GM18520 (cell line): ENCODE results near the gene DUSP22.
"Not testable (repeated sequence)": the region's sequence is repeated elsewhere in the genome, so short reads cannot be mapped to it uniquely, and the experiment has no call there.

ENCODE experiments used
- ATAC-seq: cut with Tn5 transposase; IDR thresholded peaks from one replicate; pipeline ENCODE4 v1.9.1; 2021; ENCODE audit not compliant: unreplicated experiment

DUSP22 gene

DNA sequence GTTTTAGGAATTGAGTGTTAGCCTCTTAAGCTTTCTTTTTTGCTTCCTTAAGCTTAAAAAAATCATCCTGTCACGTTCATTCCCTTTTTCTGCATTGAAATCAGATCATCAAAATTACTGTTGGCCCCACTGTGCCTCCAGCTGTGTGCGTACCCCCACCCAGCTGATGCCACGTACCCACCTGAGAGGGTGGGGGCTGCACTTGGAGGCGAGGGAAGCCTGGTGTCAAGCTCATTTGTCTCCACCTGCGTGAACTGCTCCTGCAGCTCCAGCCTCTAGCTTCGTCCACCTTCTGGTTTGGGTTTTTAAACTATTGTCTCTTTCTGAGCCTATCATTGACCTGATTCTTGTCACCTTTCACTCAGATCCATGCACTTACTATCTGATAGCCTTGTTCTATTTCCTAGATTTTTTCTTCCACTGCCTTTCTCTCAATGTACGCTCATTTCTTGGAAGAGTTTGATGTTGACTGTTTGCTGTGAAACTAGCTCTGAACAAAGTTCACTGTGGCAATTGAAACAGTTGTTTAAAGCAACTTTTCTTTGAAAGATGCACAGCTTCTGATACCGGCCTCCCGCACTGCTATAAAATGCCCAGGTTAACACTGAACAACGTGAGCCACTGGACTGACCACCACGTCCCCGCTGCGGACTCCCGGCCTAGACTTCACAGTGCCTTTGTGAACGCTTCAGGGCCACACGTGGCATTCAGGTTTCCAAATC, 69.3 kb downstream of the DUSP22 start:
- ATAC-seq, result no peak

DNA sequence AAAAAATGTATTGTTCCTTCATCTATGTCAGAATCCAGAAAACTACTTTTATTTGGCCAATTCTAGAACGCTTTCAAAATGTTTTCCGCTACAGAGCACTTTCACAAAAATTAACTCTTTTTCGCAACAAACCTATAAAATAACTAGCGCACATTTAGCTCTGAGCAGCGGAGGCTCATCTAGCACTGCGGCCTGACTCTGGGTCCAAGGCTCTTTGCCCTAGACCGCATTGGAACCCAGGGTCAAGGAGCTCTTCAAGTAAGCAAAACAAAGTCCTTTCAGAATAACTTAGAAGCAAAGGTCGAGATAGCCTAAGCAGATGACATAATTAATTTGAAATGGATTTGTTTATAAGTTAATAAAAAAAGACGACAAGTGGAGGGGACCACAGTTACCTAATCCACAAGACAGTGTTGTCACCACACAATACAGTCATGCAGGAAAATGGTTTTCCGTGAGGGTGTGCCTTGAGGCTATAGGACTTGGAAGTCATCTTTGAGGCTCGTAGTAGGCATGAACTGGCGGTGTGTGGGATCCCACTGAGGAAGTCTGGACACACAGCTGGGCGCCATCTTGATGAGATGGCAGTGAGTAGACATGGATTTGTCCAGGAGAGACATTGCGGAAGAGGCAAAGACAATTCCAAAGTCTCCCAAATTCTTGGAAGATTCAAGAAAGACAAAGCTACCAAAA, 70.1 kb downstream of the DUSP22 start:
- no peak for ATAC-seq

DNA sequence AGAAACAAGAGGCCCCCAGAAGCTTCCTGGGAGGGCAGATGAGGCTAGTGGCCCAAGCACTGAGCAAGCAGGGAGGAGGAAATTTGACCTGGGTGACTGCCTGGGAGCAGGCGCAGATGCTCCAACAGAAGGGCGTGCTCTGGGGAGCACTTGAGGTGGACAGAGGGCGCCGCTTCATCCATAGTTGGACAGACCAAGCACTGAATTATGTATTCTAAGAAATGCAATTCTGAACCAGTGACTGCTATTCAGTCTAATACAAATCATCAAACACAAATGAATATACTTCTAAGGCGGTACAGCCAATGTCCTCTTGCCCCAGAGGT, 70.6 kb downstream of the DUSP22 start:
- ATAC-seq, result no peak

DNA sequence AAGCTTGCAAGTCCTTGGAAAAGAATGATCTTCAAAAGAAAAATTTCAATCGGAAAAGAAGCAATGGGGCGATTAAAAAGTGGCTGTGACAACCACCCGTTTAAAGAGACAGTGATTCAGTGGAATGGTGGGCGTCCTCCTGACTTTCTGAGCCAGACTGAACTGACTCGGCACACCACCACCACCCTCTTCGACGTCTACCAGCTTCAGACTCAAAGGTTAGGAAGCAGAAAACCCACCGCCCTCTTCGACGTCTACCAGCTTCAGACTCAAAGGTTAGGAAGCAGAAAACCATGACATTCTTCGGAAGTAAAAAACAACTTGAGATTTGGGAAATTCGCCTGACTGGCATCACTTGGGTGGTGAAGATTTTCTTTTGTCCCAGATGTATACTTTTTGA, 71.0 kb downstream of the DUSP22 start:
- no peak for ATAC-seq

DNA sequence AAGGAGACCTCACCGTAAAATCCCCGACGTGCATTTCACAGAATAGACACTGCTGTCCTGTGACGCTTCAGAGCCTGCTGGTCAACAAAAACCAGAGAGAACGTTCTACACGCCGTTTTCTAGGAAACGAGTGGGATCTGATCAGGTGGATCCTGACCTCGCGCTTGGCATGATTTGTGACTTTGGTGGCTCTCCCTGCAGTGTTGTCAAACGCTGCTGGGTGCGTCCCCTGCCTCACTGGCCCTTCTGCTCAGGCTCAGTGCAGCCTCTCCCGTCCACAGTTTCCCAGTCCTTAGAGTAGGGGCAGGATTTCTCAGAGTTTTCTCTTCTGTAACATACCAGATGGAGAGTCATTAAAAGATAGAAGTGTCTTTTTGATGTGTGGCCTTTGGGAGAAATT, 71.6 kb downstream of the DUSP22 start:
- no peak for ATAC-seq

DNA sequence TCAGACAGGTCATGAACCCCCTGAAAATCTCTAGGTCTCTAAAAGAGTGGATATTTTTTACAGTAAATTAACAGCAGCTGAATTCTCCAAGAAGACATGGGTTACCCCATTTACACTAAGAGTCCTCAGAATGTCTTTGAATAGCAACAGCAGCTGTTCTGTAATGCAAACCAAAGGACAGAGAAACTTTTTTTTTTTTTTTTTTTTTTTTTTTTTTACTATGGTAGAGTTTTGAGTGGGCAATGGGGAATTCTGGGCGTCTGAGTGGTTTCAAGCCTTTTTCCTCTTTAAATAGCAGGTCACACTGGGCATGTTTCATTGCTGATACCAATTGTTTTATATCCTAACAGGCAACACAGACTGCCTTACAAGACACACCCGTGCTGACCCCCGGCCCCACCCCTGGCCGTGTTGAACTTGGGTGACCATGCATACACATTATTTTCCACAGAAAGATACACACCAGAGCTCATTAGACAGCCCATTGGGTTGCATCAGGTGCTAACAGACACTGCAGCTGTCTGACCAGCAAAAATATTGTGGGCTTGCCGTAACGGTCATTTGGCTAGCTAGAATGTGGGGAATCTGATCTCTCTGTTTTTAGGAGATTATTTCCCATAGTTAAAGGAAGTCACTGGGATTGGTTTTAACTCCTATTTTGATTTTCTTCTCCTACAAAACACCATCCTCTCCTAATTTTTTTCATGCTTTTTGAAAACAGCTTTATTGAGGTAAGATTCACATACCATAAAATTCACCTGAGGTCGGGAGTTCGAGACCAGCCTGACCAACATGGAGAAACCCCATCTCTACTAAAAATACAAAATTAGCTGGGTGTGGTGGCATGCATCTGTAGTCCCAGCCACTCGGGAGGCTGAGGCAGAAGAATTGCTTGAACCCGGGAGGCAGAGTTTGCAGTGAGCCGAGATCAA, 72.6 kb downstream of the DUSP22 start:
- ATAC-seq, result no peak

DNA sequence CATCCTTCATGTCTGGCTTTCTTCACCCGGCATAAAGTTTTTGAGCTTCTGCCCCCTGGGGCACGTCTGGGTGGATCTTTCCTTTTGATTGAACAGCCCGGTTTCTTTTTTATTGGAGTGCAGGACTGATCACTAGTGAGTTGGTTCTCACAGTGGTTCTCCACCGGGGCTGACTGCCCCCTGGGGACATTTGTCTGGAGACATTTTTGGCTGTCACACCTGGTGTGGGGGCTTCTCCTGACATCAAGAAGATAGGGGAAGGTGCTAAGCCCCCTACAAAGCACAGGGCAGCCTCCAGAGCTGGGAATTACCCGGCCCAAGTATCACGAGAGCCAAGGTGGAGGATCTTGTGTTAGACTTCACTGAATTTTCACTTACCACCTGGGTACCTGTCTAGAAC, 73.5 kb downstream of the DUSP22 start:
- no peak for ATAC-seq

DNA sequence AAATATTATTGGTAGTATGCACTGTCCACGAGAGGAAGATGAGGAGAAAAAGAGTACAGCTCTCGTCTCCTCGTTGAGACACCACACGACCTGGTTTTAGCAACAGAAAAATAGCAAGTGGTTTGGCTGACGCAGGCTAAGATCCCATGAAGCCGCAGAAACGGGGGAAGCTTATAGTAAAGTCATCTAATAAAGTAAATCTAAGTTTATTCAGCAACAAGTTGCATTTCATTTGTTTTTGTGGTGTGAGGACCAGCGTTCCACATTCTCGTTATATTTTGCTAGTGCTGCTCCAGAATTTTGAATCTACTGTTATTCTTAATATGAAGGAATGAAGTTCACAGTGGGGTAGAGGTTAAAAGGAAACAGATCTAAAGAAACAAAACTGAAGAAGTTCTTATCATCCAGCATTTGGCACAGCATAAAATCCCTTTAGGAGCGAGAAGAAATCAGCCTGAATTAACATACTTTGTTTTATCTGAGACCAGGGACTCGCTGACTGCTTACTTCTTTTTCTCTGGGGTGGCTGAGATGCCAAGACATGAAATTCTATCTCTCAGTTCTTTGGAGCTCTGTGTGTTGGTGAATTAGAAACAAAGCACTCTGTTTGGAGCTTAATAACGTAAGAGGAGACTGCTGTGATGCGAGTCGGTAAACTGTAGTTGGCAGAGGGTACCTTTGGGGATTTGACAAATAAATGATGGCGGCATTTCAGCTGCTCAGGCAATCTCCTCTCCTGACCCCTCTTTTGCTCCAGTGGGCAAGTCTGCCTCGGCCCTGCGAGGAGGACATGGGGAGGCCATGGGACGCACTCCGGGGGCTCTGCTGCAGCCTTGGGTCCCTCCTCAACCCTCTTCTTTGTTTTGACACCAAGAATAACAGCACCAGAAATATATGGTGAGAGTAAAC, 74.4 kb downstream of the DUSP22 start:
- no peak for ATAC-seq

DNA sequence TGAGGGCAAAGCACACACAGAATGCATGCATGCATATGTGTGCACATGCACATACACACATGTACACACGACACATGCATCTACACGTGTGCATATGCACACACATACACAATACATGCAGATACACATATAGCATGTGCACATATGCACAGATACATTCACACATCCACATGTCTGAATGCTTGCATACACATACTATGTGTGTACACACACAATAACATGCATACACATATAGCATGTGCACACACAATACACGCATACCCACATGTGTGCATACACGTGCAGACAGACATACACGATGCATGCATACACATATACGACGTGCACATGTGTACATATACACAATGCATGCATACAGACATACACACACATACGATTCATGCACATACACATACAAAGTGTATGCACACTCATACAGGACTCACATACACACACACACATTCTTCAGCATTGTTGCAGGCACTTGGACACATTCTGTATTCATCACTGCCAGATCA, 75.1 kb downstream of the DUSP22 start:
- ATAC-seq, result no peak

DNA sequence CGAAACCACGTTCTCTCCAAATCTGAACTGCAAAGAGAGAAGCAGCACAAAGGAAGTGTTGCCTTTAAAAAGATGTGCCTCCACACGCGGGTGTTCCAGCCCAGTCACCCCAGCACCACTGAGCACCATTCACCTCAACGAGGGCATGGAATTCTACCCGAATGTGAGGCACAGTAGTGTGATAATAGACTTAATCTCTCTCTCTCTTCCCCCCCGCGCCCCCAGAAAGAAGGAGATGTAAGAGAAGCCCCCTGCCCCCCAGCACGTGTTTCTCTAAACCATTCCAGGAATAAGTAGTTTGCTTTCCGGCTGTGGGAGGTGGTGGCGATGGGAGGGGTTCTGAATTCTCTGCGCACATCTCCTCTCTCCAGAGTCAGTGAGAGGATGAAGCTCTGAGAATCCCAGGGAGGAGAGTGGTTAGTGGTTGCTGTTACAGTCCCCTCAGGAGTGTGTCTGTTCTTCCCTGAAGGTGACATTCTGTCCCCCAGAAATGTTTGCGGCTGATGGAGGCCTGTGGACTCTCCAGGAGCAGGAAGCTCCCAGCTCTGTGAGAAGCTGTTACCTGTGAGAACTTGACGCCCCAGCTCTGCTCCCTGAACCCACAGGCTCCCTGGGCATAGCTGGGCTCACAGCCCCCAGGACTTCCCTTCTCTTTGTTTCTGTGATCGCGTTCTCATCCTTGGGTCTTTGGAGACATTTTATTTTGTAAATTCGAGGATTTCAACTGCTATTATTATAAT, 75.8 kb downstream of the DUSP22 start:
- no peak for ATAC-seq

DNA sequence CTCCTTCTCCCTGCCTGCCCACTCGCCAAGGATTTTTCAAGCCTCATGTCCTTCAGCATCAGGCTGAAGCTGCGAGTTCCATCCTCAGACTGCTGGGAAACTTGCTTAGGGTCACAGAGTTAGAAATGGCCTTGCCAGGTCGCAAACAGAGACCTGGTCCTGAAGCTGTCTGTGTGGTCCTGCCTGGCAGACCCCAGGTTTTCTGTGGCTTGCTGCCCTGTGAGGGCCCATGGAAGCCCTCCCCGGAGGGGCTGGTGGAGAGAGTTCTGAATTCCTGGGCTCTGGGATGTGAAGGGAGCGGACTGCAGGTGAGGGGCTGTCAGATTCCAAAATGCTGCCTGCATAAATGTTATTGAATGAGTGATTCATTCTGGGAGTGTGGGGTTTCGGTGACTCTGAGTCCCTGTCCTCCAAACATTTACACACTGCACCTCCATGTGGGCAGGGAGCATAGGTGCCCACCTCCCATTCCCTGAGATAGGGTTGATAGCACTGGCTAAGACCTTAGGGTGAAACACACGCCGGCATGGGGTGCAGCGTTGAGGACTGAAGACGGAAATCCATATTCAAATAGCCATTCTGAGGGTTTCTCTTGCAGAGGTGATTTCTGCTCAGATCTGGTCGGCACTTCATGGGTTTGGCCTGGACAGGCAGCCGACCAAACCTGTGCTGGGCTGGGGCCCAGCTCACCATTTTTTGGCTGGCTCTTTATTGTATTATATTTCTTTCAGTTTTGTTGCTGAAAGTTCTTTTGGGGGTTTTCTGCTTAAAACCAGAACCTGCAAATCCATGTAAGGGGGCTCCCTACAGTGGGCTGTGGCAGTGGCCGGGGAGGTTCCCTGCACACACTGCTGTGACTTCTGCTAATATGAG, 77.5 kb downstream of the DUSP22 start:
- ATAC-seq, result no peak

DNA sequence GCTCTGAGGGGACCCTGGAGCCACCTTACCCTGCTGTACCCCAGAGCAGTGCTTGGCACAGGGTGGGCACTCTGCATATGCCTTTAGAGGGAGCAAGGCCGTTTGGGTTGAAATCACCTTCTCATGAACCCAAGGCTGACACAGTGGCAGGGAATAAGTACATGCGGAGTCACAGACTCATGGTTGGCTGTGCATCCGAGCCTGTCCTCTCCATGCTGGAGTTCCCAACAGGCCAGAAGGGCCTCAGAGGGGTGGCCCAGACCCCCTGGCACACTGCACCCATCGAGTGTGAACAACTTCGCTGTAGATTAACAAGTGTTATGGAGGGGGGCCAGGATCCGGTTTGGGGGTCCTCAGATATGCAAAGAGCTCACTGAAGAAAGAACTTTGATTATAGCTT, 78.3 kb downstream of the DUSP22 start:
- ATAC-seq, result no peak

DNA sequence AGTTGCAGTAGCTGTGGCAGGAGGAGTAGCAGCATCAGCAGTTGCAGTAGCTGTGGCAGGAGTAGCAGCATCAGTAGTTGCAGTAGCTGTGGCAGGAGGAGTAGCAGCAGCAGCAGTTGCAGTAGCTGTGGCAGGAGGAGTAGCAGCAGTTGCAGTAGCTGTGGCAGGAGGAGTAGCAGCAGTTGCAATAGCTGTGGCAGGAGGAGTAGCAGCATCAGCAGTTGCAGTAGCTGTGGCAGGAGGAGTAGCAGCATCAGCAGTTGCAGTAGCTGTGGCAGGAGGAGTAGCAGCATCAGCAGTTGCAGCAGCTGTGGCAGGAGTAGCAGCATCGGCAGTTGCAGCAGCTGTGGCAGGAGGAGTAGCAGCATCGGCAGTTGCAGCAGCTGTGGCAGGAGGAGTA, 79.6 kb downstream of the DUSP22 start:
- not testable (repeated sequence) for ATAC-seq

DNA sequence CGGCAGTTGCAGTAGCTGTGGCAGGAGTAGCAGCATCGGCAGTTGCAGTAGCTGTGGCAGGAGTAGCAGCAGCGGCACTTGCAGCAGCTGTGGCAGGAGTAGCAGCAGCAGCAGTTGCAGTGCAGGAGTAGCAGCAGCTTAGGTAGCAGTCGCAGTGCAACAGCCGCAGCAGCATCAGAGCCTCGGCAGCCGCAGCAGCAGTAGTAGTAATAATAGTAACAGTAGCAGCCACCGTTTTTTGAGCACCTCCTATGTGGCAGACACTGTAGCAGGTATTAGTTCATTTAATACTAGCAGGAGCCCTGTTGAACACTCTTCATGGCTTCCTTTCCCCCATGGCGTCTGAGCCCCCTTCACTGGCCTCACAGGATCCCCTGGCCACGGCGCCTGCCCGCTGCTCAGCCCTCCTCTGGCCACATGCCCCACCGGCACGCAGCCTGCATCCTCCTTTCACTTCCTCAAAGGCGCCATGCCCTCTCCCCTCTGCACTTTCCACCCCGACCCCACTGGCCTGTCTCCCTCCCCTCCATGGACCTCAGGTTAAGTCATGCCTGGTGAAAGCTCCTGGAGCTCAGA, 80.1 kb downstream of the DUSP22 start:
- ATAC-seq, result no peak

DNA sequence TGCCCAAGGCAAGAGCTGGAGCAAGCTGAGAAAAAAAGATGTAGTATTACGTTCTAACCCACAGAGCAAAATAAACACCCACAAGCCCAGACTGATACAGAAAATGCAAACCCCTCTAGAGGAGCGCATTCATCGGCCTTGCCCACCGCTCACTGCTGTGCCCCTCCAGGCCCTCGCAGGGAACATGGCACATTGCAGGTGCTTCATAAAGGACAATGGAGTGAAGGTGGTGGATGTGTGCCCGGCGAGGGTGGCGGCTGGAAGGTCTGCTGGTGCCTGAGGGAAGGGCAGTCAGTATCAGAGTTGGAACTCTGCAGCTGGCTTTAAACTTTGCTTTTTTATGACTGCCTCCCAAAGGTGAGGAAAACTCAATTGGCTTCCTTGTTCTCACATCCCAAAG, 80.7 kb downstream of the DUSP22 start:
- no peak for ATAC-seq

DNA sequence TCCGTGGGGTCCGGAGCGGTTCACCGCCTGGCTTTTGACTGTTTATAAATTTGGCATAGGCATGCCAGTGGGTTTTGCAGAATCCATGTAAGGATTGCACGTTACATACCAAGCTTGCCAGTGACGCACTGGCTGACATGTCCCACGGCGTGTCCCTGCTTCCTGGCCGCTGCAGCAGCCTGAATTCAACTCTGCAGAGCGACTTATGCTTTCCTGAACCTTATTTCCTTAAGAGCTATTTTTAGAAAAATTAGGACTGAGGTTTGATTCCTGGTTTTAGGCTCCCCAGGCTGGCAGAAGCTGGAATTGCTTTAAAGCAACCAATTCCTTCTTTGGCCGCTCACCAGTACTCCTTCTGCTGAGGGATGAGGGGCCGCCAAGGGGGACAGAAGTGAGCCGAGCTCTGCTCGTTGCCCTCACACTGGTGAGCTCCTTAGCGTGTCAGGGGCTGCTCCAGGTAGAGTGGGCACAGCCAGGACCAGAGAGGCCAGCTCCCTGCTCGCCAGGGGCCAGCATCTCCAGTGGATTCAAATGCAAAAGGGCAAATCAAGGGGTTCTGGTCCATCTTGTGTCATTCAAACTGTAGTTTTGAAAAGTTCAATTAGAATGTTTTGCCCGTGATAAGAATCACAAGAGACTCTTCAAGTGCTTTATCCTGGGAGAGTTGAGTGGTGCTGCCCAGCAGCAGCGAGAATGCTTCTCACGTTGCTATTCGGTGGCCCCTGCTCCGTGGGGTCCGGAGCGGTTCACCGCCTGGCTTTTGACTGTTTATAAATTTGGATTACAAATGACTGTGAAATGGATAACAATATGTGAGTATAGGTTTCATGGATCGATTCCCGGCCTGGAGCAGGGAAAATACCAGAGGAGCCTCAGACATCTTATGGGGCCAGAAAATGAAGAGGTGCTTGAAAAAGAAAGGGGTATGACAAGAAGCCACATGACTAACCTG, 81.8 kb downstream of the DUSP22 start:
- no peak for ATAC-seq

DNA sequence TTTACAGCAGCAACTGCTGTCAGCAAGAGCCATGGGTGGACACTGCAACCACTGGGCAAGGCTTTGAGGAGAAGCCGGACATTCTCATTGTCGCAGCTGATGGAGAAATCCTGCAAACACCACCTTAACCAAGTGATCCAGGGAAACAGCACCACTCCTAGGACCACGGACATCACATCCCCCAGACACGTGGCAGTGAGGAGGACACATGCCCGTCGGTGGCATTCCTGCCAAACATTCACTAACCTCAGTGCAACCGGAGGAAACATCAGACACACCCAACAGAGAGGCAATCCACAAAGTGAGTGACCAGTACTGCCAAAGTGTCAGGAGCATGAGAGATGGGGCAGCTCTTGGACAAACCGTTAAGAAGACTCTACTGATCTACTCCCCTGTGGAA, 82.7 kb downstream of the DUSP22 start:
- no peak for ATAC-seq
